ENCODE data around the gene DIDO1. TPM values are rescaled to one million over a fixed set of nuclear protein-coding genes. Genes with fewer than 3 reads are reported as not detected.

DIDO1 gene
- total RNA-seq, 4 donors from 2014 or later: 68.3 to 135 (median 88.0) TPM

- no peak overlapping the region for H3K27ac ChIP-seq
- TF ChIP-seq POLR2AphosphoS5 (IDR thresholded peaks at IDR 0.05) (no peak), EP300 (IDR thresholded peaks at IDR 0.05; ENCODE audit: low read depth) (no peak), POLR2A (IDR thresholded peaks at IDR 0.05) (no peak), CTCF (IDR thresholded peaks at IDR 0.05) (no peak)
- H3K36me3 ChIP-seq: peaks cover 0 to 35% (median 8%) of the 10 kb centered on the region in 4 donors
Observed at GRCh38 chr20:62898970-62899632, 27.2 kb downstream of the DIDO1 start.

GRCh38 chr20:62898093-62898964 lies 28.0 kb downstream of the DIDO1 start:
- TF ChIP-seq POLR2A (IDR thresholded peaks at IDR 0.05): no peak
- no peak for TF ChIP-seq EP300 (IDR thresholded peaks at IDR 0.05; ENCODE audit: low read depth)
- no peak for TF ChIP-seq CTCF (IDR thresholded peaks at IDR 0.05)
- no peak for TF ChIP-seq POLR2AphosphoS5 (IDR thresholded peaks at IDR 0.05)
- in situ Hi-C loops (cut with MboI; ENCODE audit: low pct_ligation_motif_present in 1 of 4, low pct_unique_long_range_greater_than_20kb in 1 of 4, low sequenced_read_pairs in 3 of 4) (loop anchor here in 2 of 4 donors (25.0 kb wide), 1 partner anchor 114 kb away; the partner anchor contains the start of gene BHLHE23 (in 2 of the 2)), intact Hi-C loops (cut with DNase I; ENCODE audit: low total_unique reads) (no loop called here)
- H3K36me3 ChIP-seq: peaks cover 0 to 36% (median 12%) of the 10 kb centered on the region in 4 donors
- H3K27ac ChIP-seq: peak overlapping the region in 1 of 4 donors; percentile 21
- H3K4me1 ChIP-seq: peaks cover 18 to 32% (median 22%) of the 10 kb centered on the region in 4 donors
- no peaks in the 10 kb centered on the region for H3K27me3 ChIP-seq
- H3K4me3 ChIP-seq: no peak overlapping the region
- 82 to 93% methylated on average over 3 to 16 of the region's 16 CpGs for WGBS, 2 donors (ENCODE audit: low coverage in 1 of 2)
- no peaks in the 10 kb centered on the region for H3K9me3 ChIP-seq
- no peak for DNase-seq

More at GRCh38 chr20:62898970-62899632, 27.2 kb downstream of the DIDO1 start:
- no peak for DNase-seq
- intact Hi-C loops (cut with DNase I; ENCODE audit: low total_unique reads) (no loop called here), in situ Hi-C loops (cut with MboI; ENCODE audit: low pct_ligation_motif_present in 1 of 4, low pct_unique_long_range_greater_than_20kb in 1 of 4, low sequenced_read_pairs in 3 of 4) (loop anchor here in 2 of 4 donors (25.0 kb wide), 1 partner anchor 113 kb away; the partner anchor contains the start of gene BHLHE23 (in 2 of the 2))
- H3K27me3 ChIP-seq: no peaks in the 10 kb centered on the region
- H3K4me1 ChIP-seq: peaks cover 18 to 32% (median 22%) of the 10 kb centered on the region in 4 donors
- no peak overlapping the region for H3K4me3 ChIP-seq
- H3K9me3 ChIP-seq: no peaks in the 10 kb centered on the region
- WGBS, 2 donors (ENCODE audit: low coverage in 1 of 2): 14 to 24% methylated on average over 5 to 16 of the region's 16 CpGs

- Histone ChIP-seq H3K36me3 (peaks cover 0 to 38% (median 15%) of the 10 kb centered on the region in 4 donors), H3K4me1 (peaks cover 18 to 32% (median 22%) of the 10 kb centered on the region in 4 donors)
- WGBS, 2 donors (ENCODE audit: low coverage in 1 of 2): 82% methylated on average over 11 of the region's 11 CpGs; no CpG with 5 or more reads in 1 of the 2 donors
Observed at GRCh38 chr20:62897666-62898065, 28.6 kb downstream of the DIDO1 start.

More at GRCh38 chr20:62897666-62898065, 28.6 kb downstream of the DIDO1 start:
- no peak overlapping the region for H3K4me3 ChIP-seq
- intact Hi-C loops (cut with DNase I; ENCODE audit: low total_unique reads) (no loop called here), in situ Hi-C loops (cut with MboI; ENCODE audit: low pct_ligation_motif_present in 1 of 4, low pct_unique_long_range_greater_than_20kb in 1 of 4, low sequenced_read_pairs in 3 of 4) (loop anchor here in 2 of 4 donors (25.0 kb wide), 1 partner anchor 115 kb away; the partner anchor contains the start of gene BHLHE23 (in 2 of the 2))
- H3K9me3 ChIP-seq: no peaks in the 10 kb centered on the region
- TF ChIP-seq CTCF (IDR thresholded peaks at IDR 0.05) (no peak), POLR2A (IDR thresholded peaks at IDR 0.05) (no peak), POLR2AphosphoS5 (IDR thresholded peaks at IDR 0.05) (no peak), EP300 (IDR thresholded peaks at IDR 0.05; ENCODE audit: low read depth) (no peak)
- H3K27me3 ChIP-seq: no peaks in the 10 kb centered on the region
- H3K27ac ChIP-seq: peak overlapping the region in 2 of 4 donors; percentile 9 to 21
- DNase-seq: no peak
